Transverse colon (tissue), 4 donors: ENCODE measurements around the gene ANLN.

ENCODE experiments used
- CTCF ChIP-seq, 5 experiments: fragments of 200-600 bp in 3 of 5; fragments of 450-650 bp in 2 of 5; sonication (generic) in 3 of 5; IDR thresholded peaks; 1 replicate in 2 of 5; 2 replicates in 3 of 5; pipeline ENCODE4 v1.5.1; 2016 to 2017; ENCODE audit warnings: antibody characterized with exemption in 5 of 5, inconsistent platforms in 3 of 5, mild to moderate bottlenecking in 2 of 5, moderate library complexity in 1 of 5
- EP300 ChIP-seq: sonication (generic); formaldehyde crosslinking; IDR thresholded peaks from one replicate; pipeline ENCODE4 v1.6.1; 2017; ENCODE audit warnings: antibody characterized with exemption, low read depth
- POLR2A ChIP-seq: fragments of 450-650 bp; IDR thresholded peaks from one replicate; pipeline ENCODE4 v1.6.1; 2016; ENCODE audit warnings: antibody characterized with exemption, mild to moderate bottlenecking, moderate library complexity
- POLR2AphosphoS5 ChIP-seq, 3 donors: sonication (generic); formaldehyde crosslinking; IDR thresholded peaks; one replicate each; pipeline ENCODE4 v1.6.1; 2016; ENCODE audit warnings: antibody characterized with exemption in 3 of 3

- TF ChIP-seq CTCF (IDR thresholded peaks at IDR 0.05), result no peak
- TF ChIP-seq POLR2A, result no peak
- TF ChIP-seq POLR2AphosphoS5 (IDR thresholded peaks at IDR 0.05), result no peak
- TF ChIP-seq EP300, result no peak
Measured at GRCh38 chr7:36405409-36405803, 15.7 kb downstream of the ANLN start.
